HG03095 (cell line): Measurements from ENCODE around the gene MAB21L4.

Experiments used
- ATAC-seq: cut with Tn5 transposase; IDR thresholded peaks from one replicate; pipeline ENCODE4 v1.9.1; 2021; ENCODE audit warnings: moderate library complexity; ENCODE audit not compliant: unreplicated experiment

Gene MAB21L4

GRCh38 chr2:240896871-240897692 is 1.1 kb upstream of the MAB21L4 start:
- ATAC-seq, result no peak

DNA sequence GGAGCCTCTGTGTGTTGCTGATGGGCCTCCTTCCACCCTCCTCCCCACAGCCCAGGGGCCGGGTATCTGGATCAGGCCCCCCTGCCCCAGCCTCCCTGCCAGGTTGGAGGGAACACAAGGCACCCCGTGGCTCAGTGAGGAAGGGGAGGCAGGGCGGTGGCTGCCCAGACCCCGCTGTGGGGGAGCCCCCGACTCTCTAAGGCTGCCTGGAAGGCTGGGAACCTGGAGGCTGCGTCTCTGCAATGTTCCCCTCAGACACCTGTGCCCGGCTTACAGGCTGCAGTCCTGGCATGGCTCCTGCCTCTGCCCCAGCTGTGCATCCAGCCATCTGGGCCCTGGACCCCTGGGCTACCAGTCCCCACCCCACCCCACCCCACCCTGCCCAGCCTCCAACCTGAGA is 438 bp upstream of the MAB21L4 start:
- no peak for ATAC-seq

- ATAC-seq, result no peak
Observed at GRCh38 chr2:240894836-240895558, 959 bp downstream of the MAB21L4 start.

- no peak for ATAC-seq
Observed at GRCh38 chr2:240894006-240894405, 1.9 kb downstream of the MAB21L4 start.

GRCh38 chr2:240893363-240893844 is 2.6 kb downstream of the MAB21L4 start:
- ATAC-seq, result no peak

GRCh38 chr2:240892925-240893324 is 3.0 kb downstream of the MAB21L4 start:
- no peak for ATAC-seq

- no peak for ATAC-seq
Observed at GRCh38 chr2:240892356-240892755, 3.6 kb downstream of the MAB21L4 start.

GRCh38 chr2:240891492-240892340 is 4.2 kb downstream of the MAB21L4 start:
- ATAC-seq, result no peak

DNA sequence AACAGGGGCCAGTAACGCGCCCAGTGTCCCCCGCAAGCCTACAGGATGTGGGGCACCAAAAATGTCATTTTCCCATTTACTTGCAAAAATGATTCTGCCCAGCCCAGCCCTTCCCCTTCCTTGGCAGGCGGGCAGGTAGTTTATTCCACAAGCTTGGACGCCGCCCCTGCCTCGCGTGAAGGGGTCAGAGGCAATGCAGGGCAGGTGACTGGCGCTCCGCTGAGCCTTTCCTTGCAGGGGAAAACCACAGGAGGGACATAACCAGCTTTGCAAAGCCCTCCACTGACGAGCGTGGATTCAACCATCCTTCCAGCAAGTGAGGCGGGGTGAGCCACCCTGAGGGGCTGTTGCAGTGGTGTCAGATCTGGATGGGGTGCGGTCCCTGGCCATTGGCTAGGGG is 5.3 kb downstream of the MAB21L4 start:
- no peak for ATAC-seq

DNA sequence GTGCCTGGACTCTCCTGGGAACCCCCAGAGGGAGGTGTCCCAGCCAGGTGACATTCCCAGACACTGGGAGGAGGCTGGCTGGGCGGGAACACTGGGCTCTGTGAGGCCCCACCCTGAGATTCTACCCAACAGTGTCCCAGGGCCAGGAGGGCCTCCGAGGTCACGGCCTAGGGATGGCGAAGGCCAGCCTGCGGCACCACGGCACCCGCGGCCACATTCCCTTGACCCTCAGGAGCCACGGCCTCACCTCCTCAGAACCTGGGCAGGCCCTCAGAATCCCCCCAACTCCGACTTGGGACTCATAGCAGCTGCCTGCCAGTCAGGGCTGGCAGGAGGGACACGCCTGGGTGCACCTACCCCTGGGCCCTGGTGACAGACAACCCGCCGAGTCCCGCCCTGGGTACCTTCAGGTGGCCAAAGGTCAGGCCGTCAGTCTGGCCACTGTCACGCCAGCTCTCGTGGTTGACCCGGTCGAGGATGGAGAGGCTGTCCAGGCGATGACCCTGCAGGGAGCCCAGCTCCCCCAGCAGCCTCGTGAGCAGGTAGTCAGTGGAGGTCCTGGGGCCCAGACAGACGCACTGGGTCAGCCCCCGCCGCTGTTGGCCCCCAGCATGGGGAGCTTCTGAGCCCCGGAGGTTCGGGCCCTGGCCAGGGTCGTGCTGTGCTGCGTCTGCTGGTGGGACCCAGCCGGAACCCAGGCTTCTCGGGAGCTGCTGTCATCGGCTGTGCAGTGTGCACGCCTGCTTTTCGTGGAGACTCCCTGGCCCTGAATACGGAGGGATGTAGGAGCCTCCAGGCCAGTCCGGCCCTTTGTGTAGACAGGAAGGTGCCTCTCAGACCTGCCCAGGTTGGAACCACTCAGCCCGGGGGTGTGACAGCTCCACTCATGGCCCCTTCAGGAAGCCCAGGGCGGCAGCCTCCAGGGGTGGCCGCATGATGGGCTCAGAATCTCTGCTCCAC is 6.1 kb downstream of the MAB21L4 start:
- no peak for ATAC-seq

DNA sequence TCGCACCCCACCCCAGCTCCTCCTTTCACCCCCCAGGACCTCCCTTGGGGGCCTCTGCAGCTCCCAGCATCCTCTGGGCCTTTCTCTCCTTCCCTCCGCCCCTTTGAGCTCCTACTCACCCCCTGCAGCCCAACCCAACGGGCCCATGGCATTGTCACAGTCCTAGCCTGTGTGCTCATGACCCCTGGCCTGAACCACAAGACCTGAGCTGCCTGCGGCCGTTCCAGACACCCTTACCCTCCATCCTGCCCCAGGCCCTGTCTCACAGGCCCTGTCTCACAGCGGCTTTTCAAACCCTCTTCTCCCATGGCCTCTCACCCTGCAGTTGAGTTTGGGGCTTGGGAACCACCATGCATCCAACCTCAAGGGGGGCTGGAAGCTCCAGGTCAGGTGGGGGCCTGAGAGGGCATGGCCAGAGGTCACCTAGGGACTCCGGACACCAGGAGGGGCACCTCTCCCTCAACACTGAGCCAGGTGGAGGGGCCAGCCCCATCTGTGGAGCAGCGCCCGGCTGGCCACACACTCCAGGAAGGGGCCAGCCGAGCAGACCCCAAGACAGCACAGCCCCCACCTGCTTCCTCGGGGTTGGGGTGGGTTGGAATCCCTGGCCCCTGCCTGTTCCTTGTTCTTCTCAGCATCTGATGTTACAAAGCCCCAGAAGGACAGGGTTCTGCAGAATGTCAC is 6.9 kb downstream of the MAB21L4 start:
- ATAC-seq, result no peak

GRCh38 chr2:240888130-240888889 is 7.6 kb downstream of the MAB21L4 start:
- no peak for ATAC-seq

DNA sequence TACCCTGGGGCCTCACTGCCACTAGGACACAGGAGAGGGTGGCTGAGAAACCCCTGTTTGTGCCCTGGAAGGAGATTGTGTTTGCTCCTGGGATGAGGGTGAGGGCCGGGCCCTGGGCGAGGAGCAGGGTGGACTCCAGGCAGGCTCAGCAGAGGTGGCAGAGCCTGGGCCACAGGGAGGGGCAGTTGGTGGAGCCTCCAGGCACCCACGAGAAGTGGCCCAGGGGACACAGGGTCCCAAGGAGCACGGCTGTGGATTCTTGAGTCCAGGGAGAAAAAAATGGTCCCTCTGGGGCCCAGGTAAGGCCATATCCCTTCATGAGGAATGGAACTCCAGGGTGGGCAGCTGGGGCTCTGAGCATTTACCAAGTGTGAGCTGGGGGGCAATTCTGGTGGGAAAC is 8.3 kb downstream of the MAB21L4 start:
- no peak for ATAC-seq

DNA sequence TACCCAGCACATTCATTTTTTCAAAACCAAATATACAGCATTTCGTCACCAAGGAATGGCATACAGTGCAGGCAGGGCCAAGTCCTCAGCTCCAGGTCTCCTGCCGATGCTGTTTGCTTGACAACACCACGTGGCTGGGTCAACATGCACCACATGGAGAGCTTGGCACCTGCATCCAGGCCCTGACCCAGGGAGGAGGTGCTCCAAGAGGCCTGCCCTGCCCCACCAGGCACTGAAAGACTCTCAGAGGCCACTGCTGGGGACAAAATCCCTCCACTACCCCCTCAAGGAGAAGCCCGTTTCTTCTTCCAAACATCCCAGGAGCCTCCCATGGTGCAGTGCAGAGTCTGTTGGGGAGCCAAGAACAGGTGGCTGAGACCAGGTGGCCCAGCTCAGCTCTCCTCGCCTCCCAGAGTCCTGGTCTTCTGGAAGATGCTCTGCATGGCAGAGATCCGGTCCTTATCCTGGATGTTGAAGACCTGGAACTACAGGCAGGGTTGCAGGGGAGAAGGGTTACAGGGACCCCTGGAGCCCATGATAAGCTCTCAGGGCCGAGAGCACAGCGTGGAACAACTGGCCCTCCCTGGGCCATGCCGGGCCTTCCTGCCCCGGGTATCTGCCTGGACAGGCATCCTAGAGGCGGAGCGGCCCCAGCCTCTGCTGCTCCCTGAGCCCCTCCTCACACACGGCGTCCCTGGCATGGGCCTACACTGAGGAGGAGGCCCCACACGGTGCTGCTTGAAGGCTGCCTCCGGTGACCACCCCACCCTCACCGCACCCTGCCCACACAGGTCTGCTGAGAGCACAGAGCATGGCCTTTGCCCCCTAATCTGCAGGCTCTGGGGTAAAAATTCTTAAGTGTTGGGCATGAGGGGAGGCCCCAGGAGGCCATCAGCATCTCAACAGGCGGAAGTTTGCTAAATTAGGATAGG is 9.0 kb downstream of the MAB21L4 start:
- ATAC-seq, result no peak

DNA sequence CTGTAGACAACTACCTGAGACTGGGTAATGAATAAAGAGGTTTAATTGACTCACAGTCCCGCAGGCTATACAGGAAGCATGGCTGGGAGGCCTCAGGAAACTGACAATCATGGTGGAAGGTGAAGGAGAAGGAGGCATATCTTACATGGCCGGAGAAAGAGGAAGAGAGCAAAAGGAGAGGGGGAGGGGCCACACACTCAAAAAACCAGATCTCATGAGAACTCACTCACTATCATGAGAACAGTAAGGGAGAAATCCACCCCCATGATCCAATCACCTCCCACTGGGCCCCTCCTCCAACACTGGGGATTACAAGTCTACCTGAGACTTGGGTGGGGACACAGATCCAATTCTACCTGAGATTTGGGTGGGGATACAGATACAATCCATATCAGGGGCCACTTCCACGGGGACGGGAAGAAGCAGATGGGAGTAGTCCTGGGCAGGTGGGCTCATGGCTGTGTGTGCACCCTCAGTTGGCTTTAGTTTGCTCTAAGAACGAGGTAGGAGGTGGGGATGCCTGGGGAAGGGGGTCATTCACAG is 9.9 kb downstream of the MAB21L4 start:
- no peak for ATAC-seq

DNA sequence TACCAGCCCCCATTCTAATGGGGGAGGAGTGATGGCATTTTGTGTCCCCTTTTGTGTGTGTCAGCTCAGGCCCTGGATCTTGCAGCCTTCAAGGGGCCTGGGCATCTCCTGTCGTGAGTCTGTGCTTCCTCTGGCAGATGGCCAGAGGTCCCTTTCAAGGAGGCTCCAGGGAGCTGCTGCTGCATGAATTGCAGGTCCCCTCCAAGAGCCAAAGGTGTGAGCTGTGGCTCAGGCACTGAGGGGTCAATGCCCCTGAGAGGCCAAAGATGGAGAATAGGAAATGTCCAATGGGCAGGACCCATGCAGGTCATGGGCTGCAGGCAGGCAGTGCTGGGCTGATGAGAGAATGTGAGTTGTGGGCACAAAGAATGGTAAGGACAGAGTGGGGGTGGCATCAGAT is 10.4 kb downstream of the MAB21L4 start:
- no peak for ATAC-seq

- no peak for ATAC-seq
Observed at GRCh38 chr2:240884745-240885144, 11.2 kb downstream of the MAB21L4 start.
